Spleen (tissue), 7 donors: Measurements from ENCODE around the gene CR1.

Source experiments
- POLR2A ChIP-seq, 3 donors: fragments of 450-650 bp; IDR thresholded peaks; one replicate each; pipeline ENCODE4 v1.5.1; 2017; ENCODE audit warnings: antibody characterized with exemption in 3 of 3, mild to moderate bottlenecking in 1 of 3
- TF ChIP-seq, protein P1 (sequence below), 11 experiments: fragments of 200-600 bp in 7 of 11; fragments of 450-650 bp in 4 of 11; sonication (generic) in 4 of 11; IDR thresholded peaks in 8 of 11; conservative IDR thresholded peaks in 3 of 11; 1 replicate in 7 of 11; 2 replicates in 4 of 11; pipeline versions ENCODE4 v1.4.0 to v1.8.0; 2016 to 2021; ENCODE audit warnings: antibody characterized with exemption in 11 of 11, inconsistent platforms in 4 of 11, mild to moderate bottlenecking in 1 of 11
- donor health status: DM: no; HTN: no; CAD: no; lungs with moderate emphysema.
- donor health status: DM: no; HTN: no; CAD: no.
- donor health status: DM: no; HTN: no; CAD: no.

DNA sequence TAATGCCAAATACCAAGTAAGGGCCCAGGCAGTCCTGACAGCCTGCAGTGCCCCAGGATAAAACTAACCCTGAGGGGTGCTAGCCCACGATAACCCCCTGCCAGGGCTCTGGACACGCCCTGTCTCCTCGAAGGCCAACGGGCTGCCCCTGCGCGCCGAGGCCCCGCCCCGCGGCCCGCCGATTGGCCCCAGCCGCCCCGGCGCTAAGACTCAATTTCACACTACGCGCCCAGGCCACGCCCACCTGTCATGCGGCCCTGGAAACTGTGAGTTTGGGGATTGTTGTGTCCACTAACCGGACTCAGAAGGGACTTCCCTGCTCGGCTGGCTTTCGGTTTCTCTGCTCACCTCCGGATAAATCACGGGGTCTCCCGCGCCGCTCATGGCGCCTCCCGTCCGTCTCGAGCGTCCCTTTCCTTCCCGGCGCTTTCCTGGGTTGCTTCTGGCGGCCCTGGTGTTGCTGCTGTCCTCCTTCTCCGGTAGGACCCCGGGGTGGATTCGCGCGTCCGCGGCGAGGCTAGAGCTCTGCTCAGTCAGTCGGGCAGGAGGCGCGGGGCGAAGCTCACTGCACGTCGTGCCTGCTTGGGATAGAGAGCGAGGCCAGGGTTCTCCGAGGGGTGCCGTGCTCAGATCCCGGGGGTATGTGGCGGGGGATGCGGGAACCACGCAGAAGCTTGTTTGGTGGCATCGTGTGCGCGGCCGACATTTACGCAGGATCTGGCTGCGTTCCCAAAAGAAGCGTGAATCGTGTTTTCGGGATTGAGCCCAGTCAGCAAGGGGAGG, 149.1 kb downstream of the CR1 start, which contains the start of gene CR1L:
- no peak for TF ChIP-seq POLR2A (IDR thresholded peaks at IDR 0.05)
- TF ChIP-seq, protein P1, sequence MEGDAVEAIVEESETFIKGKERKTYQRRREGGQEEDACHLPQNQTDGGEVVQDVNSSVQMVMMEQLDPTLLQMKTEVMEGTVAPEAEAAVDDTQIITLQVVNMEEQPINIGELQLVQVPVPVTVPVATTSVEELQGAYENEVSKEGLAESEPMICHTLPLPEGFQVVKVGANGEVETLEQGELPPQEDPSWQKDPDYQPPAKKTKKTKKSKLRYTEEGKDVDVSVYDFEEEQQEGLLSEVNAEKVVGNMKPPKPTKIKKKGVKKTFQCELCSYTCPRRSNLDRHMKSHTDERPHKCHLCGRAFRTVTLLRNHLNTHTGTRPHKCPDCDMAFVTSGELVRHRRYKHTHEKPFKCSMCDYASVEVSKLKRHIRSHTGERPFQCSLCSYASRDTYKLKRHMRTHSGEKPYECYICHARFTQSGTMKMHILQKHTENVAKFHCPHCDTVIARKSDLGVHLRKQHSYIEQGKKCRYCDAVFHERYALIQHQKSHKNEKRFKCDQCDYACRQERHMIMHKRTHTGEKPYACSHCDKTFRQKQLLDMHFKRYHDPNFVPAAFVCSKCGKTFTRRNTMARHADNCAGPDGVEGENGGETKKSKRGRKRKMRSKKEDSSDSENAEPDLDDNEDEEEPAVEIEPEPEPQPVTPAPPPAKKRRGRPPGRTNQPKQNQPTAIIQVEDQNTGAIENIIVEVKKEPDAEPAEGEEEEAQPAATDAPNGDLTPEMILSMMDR (IDR thresholded peaks at IDR 0.05 in 8 of 11, conservative IDR thresholded peaks at IDR 0.05 in 3 of 11), result no peak
